Epithelial cell of esophagus (primary cell): ENCODE results near the gene GGTLC1.
"Not testable (repeated sequence)": the region's sequence is repeated elsewhere in the genome, so short reads cannot be mapped to it uniquely, and the experiment has no call there.

Experiments used
- DNase-seq: peaks from one replicate; pipeline ENCODE4 v3.0.0; 2010; ENCODE audit warnings: low read depth
- H3K4me3 ChIP-seq: 2 replicates; pipeline ENCODE4 v1.5.1; 2011; ENCODE audit warnings: mild to moderate bottlenecking, low read length, control low read depth
- CTCF ChIP-seq: IDR thresholded peaks from 2 replicates; pipeline ENCODE4 v1.5.1; 2011; ENCODE audit warnings: low read depth, mild to moderate bottlenecking, low read length, control low read depth, inconsistent platforms; ENCODE audit not compliant: insufficient read depth; ENCODE audit errors: missing control alignments

GGTLC1 gene

GRCh38 chr20:23995905-23996666 is 7.5 kb upstream of the GGTLC1 start:
- peak; percentile 44 for DNase-seq
- no peak overlapping the region for H3K4me3 ChIP-seq
- peak; percentile 71 for TF ChIP-seq CTCF

- not testable (repeated sequence) for H3K4me3 ChIP-seq, DNase-seq
Measured at GRCh38 chr20:23995291-23995690, 6.7 kb upstream of the GGTLC1 start.

- DNase-seq, H3K4me3 ChIP-seq: not testable (repeated sequence)
Measured at GRCh38 chr20:23994001-23994633, 5.5 kb upstream of the GGTLC1 start.

GRCh38 chr20:23993440-23993839 is 4.9 kb upstream of the GGTLC1 start:
- H3K4me3 ChIP-seq, DNase-seq: not testable (repeated sequence)

GRCh38 chr20:23990296-23990695 is 1.7 kb upstream of the GGTLC1 start:
- not testable (repeated sequence) for H3K4me3 ChIP-seq, DNase-seq

- not testable (repeated sequence) for H3K4me3 ChIP-seq, DNase-seq
Measured at GRCh38 chr20:23988966-23989365, 387 bp upstream of the GGTLC1 start.

GRCh38 chr20:23986716-23987115 is 1.9 kb downstream of the GGTLC1 start:
- DNase-seq, H3K4me3 ChIP-seq: not testable (repeated sequence)

- not testable (repeated sequence) for DNase-seq, H3K4me3 ChIP-seq
Measured at GRCh38 chr20:23986310-23986709, 2.3 kb downstream of the GGTLC1 start.

- DNase-seq, H3K4me3 ChIP-seq: not testable (repeated sequence)
Measured at GRCh38 chr20:23985790-23986225, 2.8 kb downstream of the GGTLC1 start.

GRCh38 chr20:23985066-23985789 is 3.4 kb downstream of the GGTLC1 start:
- DNase-seq = not testable (repeated sequence)

GRCh38 chr20:23984476-23985023 is 4.0 kb downstream of the GGTLC1 start:
- not testable (repeated sequence) for DNase-seq, H3K4me3 ChIP-seq

More at GRCh38 chr20:23985066-23985789, 3.4 kb downstream of the GGTLC1 start:
- not testable (repeated sequence) for H3K4me3 ChIP-seq

GRCh38 chr20:23982112-23983018 is 6.2 kb downstream of the GGTLC1 start:
- not testable (repeated sequence) for H3K4me3 ChIP-seq, DNase-seq

- not testable (repeated sequence) for H3K4me3 ChIP-seq, DNase-seq
Measured at GRCh38 chr20:23981526-23981925, 7.1 kb downstream of the GGTLC1 start.

GRCh38 chr20:23981014-23981413 is 7.6 kb downstream of the GGTLC1 start:
- not testable (repeated sequence) for H3K4me3 ChIP-seq, DNase-seq

GRCh38 chr20:23979899-23980811 is 8.4 kb downstream of the GGTLC1 start:
- not testable (repeated sequence) for DNase-seq, H3K4me3 ChIP-seq

- not testable (repeated sequence) for DNase-seq, H3K4me3 ChIP-seq
Measured at GRCh38 chr20:23979380-23979779, 9.2 kb downstream of the GGTLC1 start.
